PC-3 (cell line): Measurements from ENCODE around the gene C5orf47. TPM values are rescaled to one million over a fixed set of nuclear protein-coding genes. Genes with fewer than 3 reads are reported as not detected.

Experiments used
- ATAC-seq: fragments of 200-7000 bp; cut with Tn5 transposase; 2 replicates; pipeline ENCODE4 v1.9.1; 2020; ENCODE audit warnings: mild to moderate bottlenecking, moderate library complexity
- BruUV-seq: library from RNA; stranded (reverse); fragments of 400-500 nt; replicated peaks from 2 replicates; lab custom pipeline; 2021; lab: Mats Ljungman, UMichigan
- CTCF ChIA-PET: fragments of 300-600 bp; sonication (Branson Sonifier 250); formaldehyde crosslinking; loops from one replicate; lab custom pipeline; 2022; ENCODE audit warnings: antibody characterized with exemption; lab: Charles Lee
- POLR2A ChIA-PET: fragments of 300-600 bp; sonication (Branson Sonifier 250); formaldehyde crosslinking; loops from one replicate; lab custom pipeline; 2022; ENCODE audit warnings: antibody characterized with exemption; ENCODE audit not compliant: unreplicated experiment; lab: Charles Lee
- DNase-seq: peaks from one replicate; pipeline ENCODE4 v3.0.0-alpha.2; 2015
- H2AFZ ChIP-seq: fragments of 300-600 bp; sonication (generic); 2 replicates; pipeline ENCODE4 v1.6.0; 2016; ENCODE audit warnings: antibody characterized with exemption, low read length
- H3F3A ChIP-seq: fragments of 300-600 bp; sonication (generic); one replicate; pipeline ENCODE4 v1.6.0; 2017; ENCODE audit warnings: antibody characterized with exemption, low read length, control low read depth, mild to moderate bottlenecking; ENCODE audit not compliant: unreplicated experiment
- H3K27ac ChIP-seq: fragments of 300-600 bp; sonication (generic); 2 replicates; pipeline ENCODE4 v1.5.1; 2016; ENCODE audit warnings: mild to moderate bottlenecking, low read length
- H3K27me3 ChIP-seq: fragments of 300-600 bp; sonication (generic); 2 replicates; pipeline ENCODE4 v1.6.1; 2016; ENCODE audit warnings: low read length, mixed read lengths
- H3K36me3 ChIP-seq: fragments of 300-600 bp; sonication (generic); 2 replicates; pipeline ENCODE4 v1.6.1; 2016; ENCODE audit warnings: low read depth, mixed run types, low read length, mixed read lengths
- H3K4me1 ChIP-seq: fragments of 300-600 bp; sonication (generic); 2 replicates; pipeline ENCODE4 v1.5.1; 2016; ENCODE audit warnings: low read length; ENCODE audit not compliant: insufficient read depth
- H3K4me2 ChIP-seq: fragments of 300-600 bp; sonication (generic); 2 replicates; pipeline ENCODE4 v1.6.0; 2016; ENCODE audit warnings: low read length
- H3K4me3 ChIP-seq: fragments of 300-600 bp; sonication (generic); 2 replicates; pipeline ENCODE4 v1.5.1; 2016; ENCODE audit warnings: mild to moderate bottlenecking, low read length, mixed read lengths
- H3K79me2 ChIP-seq: fragments of 300-600 bp; sonication (generic); 2 replicates; pipeline ENCODE4 v1.6.1; 2017; ENCODE audit warnings: low read length, mixed read lengths
- H3K9ac ChIP-seq: fragments of 300-600 bp; sonication (generic); 2 replicates; pipeline ENCODE4 v1.6.0; 2016; ENCODE audit warnings: mild to moderate bottlenecking, low read length
- H3K9me2 ChIP-seq: fragments of 300-600 bp; sonication (generic); replicated peaks from 2 replicates; pipeline ENCODE4 v1.6.1; 2016; ENCODE audit warnings: mixed run types, low read length, mixed read lengths
- H3K9me3 ChIP-seq: fragments of 300-600 bp; sonication (generic); 2 replicates; pipeline ENCODE4 v1.6.1; 2016; ENCODE audit warnings: low read length, mixed read lengths
- H4K20me1 ChIP-seq: fragments of 300-600 bp; sonication (generic); 2 replicates; pipeline ENCODE4 v1.6.1; 2016; ENCODE audit warnings: low read length, mixed read lengths
- EZH2 ChIP-seq: fragments of 300-600 bp; sonication (generic); IDR thresholded peaks from one replicate; pipeline ENCODE4 v1.6.1; 2017; ENCODE audit warnings: antibody characterized with exemption, mild to moderate bottlenecking, low read length; ENCODE audit not compliant: unreplicated experiment
- EZH2phosphoT487 ChIP-seq: fragments of 300-600 bp; sonication (generic); IDR thresholded peaks from 2 replicates; pipeline ENCODE4 v1.6.1; 2018; ENCODE audit warnings: mild to moderate bottlenecking, antibody characterized with exemption, low read length, borderline replicate concordance
- intact Hi-C: fragments of 100-400 bp; cut with micrococcal nuclease; formaldehyde crosslinking; loops from 2 replicates; pipeline ENCODE4 v1.9.0; 2023
- total RNA-seq: library from RNA; depleted of rRNA; stranded (reverse); fragments of >200 nt; gene quantifications from 2 replicates; pipeline ENCODE4 v1.2.3, GENCODE V29; 2014
- TF ChIP-seq, protein P1 (sequence below): fragments of 300-600 bp; sonication (generic); conservative IDR thresholded peaks from 2 replicates; pipeline ENCODE4 v1.5.1; 2017; ENCODE audit warnings: antibody characterized with exemption, low read depth, mild to moderate bottlenecking, low read length

C5orf47 gene
- total RNA-seq, 1 experiment from 2014 or later: not detected

GRCh38 chr5:174010365-174010764, 21.4 kb downstream of the C5orf47 start:
- H3K9me3 ChIP-seq: no peaks in the 10 kb centered on the region
- H3K36me3 ChIP-seq: no peaks in the 10 kb centered on the region
- H3K4me2 ChIP-seq: no peak overlapping the region
- H3K27me3 ChIP-seq: peaks cover 49% of the 10 kb centered on the region
- TF ChIP-seq EZH2 (no peak), EZH2phosphoT487 (no peak)
- TF ChIP-seq, protein P1, sequence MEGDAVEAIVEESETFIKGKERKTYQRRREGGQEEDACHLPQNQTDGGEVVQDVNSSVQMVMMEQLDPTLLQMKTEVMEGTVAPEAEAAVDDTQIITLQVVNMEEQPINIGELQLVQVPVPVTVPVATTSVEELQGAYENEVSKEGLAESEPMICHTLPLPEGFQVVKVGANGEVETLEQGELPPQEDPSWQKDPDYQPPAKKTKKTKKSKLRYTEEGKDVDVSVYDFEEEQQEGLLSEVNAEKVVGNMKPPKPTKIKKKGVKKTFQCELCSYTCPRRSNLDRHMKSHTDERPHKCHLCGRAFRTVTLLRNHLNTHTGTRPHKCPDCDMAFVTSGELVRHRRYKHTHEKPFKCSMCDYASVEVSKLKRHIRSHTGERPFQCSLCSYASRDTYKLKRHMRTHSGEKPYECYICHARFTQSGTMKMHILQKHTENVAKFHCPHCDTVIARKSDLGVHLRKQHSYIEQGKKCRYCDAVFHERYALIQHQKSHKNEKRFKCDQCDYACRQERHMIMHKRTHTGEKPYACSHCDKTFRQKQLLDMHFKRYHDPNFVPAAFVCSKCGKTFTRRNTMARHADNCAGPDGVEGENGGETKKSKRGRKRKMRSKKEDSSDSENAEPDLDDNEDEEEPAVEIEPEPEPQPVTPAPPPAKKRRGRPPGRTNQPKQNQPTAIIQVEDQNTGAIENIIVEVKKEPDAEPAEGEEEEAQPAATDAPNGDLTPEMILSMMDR: no peak
- no peak overlapping the region for H2AFZ ChIP-seq
- ChIA-PET POLR2A (no interaction called here), CTCF (no interaction called here)
- no peaks in the 10 kb centered on the region for H3K4me1 ChIP-seq
- no peaks in the 10 kb centered on the region for H4K20me1 ChIP-seq
- no peaks in the 10 kb centered on the region for H3K79me2 ChIP-seq
- no peak overlapping the region for H3K4me3 ChIP-seq
- no peaks in the 10 kb centered on the region for H3F3A ChIP-seq
- H3K9ac ChIP-seq: no peak overlapping the region
- no TSS peak for BruUV-seq
- no peak for DNase-seq
- H3K9me2 ChIP-seq: no peaks in the 10 kb centered on the region
- H3K27ac ChIP-seq: no peak overlapping the region
- intact Hi-C loops: no loop called here
- no peak for ATAC-seq

GRCh38 chr5:174011441-174011840, 22.5 kb downstream of the C5orf47 start:
- H3K27ac ChIP-seq: no peak overlapping the region

More at GRCh38 chr5:174011441-174011840, 22.5 kb downstream of the C5orf47 start:
- ChIA-PET POLR2A (no interaction called here), CTCF (no interaction called here)
- Histone ChIP-seq H3K79me2 (no peaks in the 10 kb centered on the region), H3K9ac (no peak overlapping the region), H3K36me3 (no peaks in the 10 kb centered on the region), H3K27me3 (peaks cover 39% of the 10 kb centered on the region), H2AFZ (no peak overlapping the region), H4K20me1 (no peaks in the 10 kb centered on the region), H3K4me1 (no peaks in the 10 kb centered on the region), H3K9me3 (no peaks in the 10 kb centered on the region), H3F3A (no peaks in the 10 kb centered on the region), H3K4me3 (no peak overlapping the region), H3K9me2 (no peaks in the 10 kb centered on the region), H3K4me2 (no peak overlapping the region)
- no TSS peak for BruUV-seq
- DNase-seq (no peak), ATAC-seq (no peak)
- TF ChIP-seq EZH2 (no peak), EZH2phosphoT487 (no peak)
- TF ChIP-seq, protein P1: no peak
- intact Hi-C loops: no loop called here
